ENCODE measurements around the gene SERP2.
"Not testable (repeated sequence)": the region's sequence is repeated elsewhere in the genome, so short reads cannot be mapped to it uniquely, and the experiment has no call there.

The SERP2 gene

DNA sequence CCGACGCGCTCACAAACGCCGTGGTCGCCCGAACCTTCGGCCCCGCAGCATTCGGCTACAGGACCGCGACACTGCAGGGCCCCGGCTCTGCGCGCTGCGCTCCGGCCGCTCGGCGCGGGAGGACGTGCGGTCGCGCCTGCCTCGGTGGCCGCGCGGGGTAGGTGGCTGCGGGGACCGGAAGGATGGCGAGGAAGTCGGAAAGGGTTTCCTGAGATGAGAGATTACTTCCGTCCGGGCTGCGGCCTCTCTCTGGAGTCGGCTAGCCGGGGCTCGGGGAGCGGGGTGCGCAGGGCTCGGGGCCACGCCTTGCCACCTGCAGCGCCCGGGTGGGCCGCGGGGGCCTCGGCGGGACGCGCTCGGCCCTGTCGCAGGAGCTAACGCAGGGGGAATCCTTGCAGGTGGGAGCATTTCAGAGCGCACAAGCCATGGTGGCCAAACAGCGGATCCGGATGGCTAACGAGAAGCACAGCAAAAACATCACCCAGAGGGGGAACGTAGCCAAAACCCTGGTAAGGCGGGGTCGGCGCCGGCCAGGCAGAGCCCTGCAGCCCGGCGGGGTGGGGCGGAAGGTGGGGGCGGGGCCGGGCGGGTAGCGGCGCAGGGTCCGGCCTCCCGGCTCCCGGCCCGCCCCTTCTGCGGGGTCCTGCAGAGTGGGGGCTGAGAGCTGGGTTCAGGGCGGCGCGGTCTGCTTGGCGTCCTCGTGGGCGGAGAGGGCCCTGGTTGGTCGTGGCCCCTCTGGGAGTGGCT lies at the start of gene SERP2:
Gene SERP2 (plus strand): TSS at position 224 of the 747 bp plus-strand sequence. CDS start 202 bp downstream, at position 426.
- FAIRE-seq, result no peak
- DNase-seq (ENCODE audit: extremely low spot score, insufficient read length, low read depth), result no peak

DNA sequence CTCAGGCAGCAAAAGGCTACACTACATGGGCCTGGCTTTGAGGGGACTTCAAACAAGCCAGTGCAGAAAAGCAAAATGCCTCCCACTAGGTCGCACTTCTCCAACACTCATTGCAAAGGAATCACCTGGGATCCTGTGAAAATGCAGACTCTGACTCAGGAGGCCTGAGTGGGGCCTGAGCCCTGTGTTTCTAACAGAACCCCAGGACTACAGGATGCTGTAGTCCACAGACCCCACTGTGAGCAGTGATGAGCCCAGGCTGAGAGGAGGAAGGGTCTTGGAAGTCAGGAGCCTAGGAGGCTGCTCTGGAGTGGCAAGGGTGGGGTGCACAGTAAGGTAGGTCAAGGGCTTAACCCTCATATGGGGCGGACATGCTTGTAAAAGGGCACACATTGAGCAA lies 46.7 kb upstream of the SERP2 start:
- DNase-seq (ENCODE audit: extremely low spot score, insufficient read length, low read depth), result no peak
- no peak for FAIRE-seq

DNA sequence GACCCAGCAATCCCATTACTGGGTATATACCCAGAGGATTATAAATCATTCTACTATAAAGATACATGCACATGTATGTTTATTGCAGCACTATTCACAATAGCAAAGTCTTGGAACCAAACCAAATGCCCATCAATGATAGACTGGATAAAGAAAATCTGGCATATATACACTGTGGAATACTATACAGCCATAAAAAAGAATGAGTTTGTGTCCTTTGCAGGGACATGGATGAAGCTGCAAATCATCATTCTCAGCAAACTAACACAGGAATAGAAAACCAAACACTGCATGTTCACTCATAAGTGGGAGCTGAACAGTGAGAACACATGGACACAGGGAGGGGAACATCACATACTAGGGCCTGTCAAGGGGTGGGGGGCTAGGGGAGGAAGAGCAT lies 44.6 kb upstream of the SERP2 start:
- DNase-seq (ENCODE audit: extremely low spot score, insufficient read length, low read depth); FAIRE-seq: not testable (repeated sequence)

DNA sequence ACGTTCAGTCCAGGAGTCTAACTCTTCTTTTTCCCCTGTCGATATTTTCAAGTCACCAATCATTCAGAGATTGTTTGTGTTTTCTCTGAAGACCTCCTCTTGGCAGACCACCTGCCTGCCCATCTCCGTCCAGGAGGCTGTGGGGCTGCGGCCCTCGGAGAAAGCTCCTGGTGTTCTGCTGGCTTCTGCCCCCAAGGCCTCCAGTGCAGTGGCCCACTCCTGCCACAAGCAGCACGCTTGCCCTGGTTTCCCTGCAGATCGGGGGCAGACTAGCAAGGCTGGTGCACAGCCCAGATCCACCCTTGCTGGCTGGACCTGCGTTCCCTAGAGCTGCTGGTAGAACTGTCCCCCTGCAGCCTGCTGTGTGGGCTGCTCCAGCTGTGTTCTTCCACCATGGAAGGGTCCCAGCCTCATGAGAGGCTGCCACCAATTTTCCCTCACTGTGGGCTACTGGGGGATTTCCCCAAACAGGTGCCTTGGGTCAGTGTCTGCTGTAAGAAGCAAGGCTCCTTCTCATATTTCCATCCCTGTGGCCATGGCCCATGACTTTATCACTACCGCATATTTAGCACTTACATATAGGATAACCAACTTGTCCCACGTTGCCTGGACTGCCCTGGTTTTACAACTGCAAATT lies 43.6 kb upstream of the SERP2 start:
- DNase-seq (ENCODE audit: extremely low spot score, insufficient read length, low read depth), result no peak
- FAIRE-seq, result no peak

DNA sequence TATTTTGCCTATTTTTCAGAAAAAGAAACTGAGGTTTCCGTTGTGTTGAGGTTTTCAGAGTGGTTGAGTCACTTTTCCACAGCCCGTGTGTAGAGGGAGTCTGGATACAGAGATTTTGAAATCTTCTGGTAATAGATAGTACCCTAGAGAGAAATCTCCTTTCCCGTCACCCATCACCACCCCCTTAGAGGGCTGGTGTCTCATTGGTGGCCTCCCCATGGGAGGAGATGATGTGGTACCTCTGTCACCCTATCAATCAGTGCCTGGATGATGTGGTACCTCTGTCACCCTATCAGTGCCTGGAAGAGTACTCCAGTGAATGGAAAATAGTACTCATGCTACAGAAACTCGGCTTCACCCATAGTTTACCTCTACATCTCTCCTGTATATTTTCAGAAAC lies 42.2 kb upstream of the SERP2 start:
- FAIRE-seq, result no peak
- no peak for DNase-seq (ENCODE audit: extremely low spot score, insufficient read length, low read depth)

DNA sequence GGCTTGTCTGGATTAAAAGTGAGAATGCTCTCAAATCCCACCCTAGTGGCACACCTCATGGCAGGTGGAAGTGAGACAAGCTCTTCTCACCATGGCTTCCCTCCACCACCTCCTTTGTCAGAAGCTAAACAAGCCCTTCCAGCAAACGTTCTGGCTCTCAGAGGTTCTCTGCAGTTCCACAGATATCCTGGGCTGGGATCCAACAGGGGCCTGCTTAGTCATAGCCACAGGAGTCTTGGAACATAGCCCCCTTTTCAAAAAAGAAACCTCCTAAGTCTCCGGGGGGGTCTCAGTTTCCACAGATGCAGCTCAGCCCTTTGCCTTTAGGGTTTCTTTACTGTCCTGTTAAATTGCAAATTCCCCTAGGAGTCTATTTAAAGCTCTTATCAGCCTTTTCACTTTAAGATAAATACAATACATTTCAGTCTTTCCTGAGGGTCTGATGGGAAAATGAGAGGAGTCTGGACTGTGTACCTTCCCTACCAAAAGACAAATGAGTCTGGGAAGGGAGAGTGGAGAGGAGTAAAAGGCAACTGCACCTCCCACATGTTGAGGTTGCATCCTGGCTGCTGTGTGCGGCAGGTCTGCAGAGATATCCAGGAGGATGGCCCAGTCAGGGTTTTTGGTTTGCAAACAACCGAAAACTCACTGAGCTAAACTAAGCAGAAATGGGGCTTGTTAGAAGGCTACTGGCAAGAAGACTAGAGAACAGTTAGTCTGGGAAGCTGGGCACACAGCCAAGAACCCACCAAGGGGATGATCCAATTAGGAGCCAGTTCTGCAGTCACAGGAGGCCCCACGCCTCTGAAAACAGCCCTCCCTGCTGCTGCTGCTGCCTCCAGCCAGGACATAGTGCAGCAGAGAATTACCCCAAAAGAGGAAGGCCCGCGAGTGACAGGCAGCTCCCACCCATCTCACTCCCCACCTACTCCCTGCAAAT lies 41.4 kb upstream of the SERP2 start:
- no peak for DNase-seq (ENCODE audit: extremely low spot score, insufficient read length, low read depth)
- no peak for FAIRE-seq

DNA sequence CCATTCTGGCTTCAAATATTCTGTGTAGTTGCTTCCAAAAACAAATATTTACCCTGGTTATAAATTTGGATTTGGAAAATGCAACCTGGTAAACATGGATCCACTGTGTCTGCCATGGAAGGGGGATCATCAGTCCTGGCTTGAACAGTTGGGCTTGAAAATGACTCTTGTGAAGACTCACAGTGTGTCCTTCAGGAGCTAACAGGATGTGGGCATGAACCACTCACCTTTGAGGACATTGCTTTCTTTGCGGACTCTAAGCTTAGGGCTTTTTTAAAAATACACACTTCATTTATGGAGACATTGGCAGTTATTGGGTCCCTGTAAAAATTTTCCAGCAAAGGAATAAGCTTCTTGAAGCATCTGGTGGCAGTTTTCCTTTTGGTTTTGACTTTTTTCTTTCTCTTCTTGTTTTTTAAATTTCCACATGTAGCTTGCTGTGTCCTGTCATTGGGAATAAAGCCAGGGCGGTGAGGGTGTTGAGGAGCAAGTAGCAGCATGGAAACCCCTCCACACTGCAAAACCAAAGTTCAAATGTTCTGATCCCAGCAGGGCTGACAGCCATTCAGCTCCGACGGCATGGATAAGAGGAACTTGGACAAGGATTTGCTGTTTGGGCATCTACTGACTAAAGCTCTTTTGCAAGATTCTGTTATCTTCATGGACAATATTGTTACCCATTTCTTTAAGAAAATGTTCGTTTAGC lies 39.5 kb upstream of the SERP2 start:
- DNase-seq (ENCODE audit: extremely low spot score, insufficient read length, low read depth) (no peak), FAIRE-seq (no peak)

DNA sequence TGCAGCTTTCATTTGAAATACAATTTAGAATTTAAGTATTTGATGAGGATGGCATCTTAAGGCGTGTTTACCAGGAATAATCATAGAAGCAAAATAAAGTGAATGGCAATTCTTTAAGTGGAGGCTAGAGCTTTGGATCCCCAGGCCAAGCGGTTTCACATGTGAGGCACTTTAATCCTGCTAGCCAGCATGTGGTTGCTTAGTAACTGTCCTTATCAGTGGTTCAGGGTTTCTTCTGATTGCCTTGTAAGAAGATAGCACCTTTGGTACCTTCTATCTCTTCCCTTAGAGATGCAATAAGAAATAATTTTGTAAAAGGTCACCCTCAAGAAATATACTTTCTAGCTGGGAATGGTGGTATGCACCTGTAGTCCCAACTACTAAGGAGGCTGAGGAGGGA lies 38.9 kb upstream of the SERP2 start:
- FAIRE-seq (no peak), DNase-seq (ENCODE audit: extremely low spot score, insufficient read length, low read depth) (no peak)

DNA sequence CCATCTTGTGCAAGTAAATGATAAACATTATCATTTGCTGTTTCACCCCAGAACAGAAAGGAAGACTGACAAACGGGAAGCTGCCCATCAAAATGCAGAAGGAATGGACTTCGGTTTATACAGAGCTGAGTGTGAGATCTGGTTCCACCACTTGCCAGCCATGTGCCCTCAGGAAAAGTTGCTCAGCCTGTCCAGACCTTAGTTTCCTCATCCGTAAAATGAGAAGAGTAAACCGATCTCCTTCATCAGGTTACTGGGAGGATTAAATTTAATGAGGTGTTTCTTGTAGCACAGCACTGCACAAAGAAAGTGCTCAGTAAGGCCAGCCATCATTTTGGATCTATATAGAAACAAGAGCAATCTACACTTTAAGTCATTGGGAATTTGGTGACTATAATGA lies 36.7 kb upstream of the SERP2 start:
- DNase-seq (ENCODE audit: extremely low spot score, insufficient read length, low read depth) (no peak), FAIRE-seq (no peak)

DNA sequence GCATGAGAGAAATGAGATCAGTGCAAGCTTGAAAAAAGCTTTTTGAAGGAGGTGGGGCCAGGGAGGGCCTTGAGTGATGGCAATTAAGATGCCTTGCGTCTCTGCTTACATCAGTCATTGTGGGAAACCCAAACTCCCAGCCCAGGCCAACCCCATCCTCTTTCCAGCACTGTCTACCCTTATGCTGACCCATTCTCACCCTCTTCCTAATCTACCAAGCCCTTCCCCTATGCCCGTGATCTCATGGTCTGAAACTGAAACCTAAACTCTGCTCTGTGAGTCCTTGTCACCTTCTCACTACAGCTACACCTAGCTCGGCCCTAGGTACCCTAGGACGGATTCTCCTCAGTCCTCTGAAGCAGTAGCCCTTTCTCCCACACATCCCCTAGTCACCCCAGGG lies 36.0 kb upstream of the SERP2 start:
- DNase-seq (ENCODE audit: extremely low spot score, insufficient read length, low read depth), result no peak
- no peak for FAIRE-seq

DNA sequence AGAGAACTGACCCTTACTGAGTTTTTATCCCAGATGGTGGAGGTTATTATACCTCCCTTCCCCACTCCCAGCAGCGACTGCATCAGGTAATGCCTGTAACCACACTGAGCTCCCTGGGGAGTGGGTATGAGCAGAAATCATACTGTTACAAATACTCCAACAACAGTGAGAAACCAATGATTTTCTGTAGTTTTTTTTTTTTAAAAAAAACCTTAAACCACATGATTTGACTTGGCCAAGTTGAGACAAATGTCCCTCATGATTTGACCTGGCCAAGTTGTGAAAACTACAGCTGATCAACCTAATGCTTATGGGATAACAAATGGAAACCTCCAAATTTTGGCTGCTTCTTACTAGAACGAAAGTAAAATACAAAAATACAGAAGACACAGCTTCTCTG lies 33.1 kb upstream of the SERP2 start:
- no peak for FAIRE-seq
- no peak for DNase-seq (ENCODE audit: extremely low spot score, insufficient read length, low read depth)

DNA sequence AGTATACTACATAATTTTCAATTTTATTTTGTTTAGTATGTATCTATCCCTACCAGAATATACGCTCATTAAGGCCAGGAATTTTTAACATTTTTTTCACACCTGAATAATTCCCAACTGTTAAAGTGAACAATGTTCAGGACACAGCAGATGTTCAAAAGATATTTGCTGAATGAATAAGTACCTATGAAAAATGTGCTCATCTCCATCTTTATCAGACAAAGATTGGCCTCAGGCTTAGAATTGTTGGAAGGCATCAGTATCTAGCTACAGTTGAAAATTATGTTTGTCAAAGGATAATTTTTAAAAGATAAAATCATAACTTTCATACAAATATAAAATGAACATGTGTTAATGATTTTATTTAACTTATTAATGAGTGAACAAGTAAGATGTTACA lies 30.9 kb upstream of the SERP2 start:
- FAIRE-seq (no peak), DNase-seq (ENCODE audit: extremely low spot score, insufficient read length, low read depth) (no peak)

DNA sequence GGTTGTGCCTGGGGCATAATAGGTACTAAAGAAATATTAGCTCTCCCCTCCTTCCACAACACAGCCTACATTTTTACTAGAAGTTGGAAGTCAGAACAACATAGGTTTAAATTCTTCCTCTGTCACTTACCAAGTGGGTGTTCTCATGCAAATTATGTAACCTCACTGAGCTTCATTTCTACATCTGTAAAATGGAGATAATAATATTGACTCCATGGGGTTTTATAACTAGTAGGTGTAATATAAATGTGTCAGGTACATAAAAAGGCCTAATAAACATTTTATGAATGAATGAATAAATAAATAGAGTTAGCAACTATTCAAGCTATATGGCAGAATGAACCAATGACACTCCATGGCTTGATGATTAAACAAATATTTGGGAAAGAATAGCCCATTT lies 27.1 kb upstream of the SERP2 start:
- no peak for FAIRE-seq

DNA sequence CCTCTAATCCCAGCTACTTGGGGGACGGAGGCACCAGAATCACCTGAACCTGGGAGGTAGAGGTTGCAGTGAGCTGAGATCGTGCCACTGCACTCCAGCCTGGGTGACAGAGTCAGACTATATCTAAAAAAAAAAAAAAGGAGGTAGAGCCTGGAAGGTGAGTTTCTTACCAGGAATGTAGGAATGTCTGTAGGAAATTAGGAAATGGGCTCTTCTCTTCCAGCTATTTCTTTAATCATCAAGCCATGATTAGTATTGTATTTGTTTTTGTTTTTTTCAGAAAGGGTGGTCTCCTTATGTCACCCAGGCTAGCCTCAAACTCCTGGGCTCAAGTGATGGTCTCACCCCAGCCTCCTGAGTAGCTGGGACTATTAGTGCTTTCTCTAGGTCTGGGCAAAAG lies 26.3 kb upstream of the SERP2 start:
- DNase-seq (ENCODE audit: extremely low spot score, insufficient read length, low read depth) (no peak), FAIRE-seq (no peak)

More for the DNA sequence above, 27.1 kb upstream of the SERP2 start:
- DNase-seq (ENCODE audit: extremely low spot score, insufficient read length, low read depth), result no peak

DNA sequence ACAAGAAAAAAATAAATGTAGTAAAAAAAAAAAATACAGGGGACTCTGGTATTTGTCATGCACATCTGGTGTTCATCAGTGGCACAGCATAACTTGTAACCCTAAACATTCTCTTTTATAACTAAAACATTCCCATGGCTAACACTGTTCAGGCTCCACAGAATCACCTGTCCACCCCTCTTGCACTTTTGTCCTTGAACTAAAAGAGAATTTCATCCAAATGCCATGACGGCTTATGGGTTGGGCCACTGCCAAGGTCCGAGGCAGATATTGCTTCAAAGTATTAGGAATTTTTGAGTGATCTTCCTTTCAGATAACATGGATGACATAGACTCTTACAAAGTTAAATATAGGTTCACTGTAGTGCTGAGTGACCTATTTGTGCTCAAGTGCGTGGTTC lies 25.7 kb upstream of the SERP2 start:
- no peak for DNase-seq (ENCODE audit: extremely low spot score, insufficient read length, low read depth)
- no peak for FAIRE-seq

DNA sequence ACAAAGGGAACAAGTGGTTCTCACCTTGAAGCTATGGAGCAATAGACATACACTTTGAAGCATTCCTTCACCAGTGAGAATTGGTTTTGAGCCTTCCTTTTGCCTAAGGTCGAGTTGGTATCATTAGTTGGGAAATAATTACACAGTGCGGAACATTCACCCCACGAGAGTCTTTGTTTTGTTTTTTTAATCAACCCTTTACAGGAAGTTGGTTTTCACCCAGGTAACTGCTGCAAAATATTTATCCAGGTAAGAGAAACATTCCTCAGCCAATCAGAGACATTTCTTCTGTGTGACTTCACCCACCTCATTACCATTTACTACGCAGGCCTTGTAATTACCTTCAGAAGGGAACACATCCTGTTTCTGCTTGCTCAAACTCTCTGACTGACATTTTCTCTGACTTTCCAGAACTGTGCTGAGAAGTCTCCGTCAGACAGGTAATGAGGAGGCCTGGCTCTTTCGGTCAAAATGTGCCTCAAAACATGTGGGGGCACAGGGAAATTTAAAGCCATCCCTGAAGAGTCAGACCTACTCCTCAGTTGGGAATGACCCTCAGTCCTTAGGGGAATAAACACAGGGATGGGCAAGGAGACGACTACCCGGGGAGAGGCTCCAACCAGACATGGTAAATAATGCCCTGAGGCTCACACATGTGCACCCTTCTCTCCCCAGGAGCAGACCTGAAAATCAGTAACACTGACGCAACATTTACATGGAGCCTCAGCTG lies 22.7 kb upstream of the SERP2 start:
- no peak for FAIRE-seq
- DNase-seq (ENCODE audit: extremely low spot score, insufficient read length, low read depth), result no peak

DNA sequence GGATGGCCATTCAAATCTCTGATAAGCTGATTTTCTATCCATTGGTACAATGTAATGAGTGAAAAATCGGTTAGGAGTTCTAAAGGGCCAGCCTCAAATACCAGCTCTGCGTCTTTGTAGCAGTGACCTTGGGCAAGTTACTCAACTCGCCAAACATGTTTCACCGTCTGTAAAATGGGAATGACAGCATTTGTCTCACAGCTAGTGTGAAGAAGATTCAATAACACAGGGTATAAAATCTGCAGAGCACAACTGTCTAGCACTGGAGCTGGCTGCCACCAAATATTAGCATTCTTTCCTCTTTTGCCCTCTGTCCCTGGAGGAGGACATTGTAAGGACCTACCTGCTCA lies 22.1 kb upstream of the SERP2 start:
- FAIRE-seq (no peak), DNase-seq (ENCODE audit: extremely low spot score, insufficient read length, low read depth) (no peak)

DNA sequence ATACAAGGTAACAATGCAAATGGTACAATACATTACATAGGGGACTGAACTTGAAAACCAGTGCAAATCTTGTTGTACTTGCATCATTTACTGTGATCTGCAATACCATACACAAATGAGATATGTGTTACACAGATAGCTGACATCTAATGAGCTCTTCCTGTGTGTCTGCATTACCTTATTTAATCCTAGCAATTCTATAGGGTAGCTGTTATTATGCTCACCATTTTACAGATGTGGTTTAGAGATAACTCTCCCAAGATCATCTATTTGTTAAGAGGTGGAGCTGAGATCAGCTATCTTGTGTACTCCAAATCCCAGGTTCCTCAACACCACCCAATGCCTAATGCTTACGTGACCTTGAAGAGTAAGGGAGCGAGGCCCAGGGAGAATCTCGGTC lies 21.4 kb upstream of the SERP2 start:
- FAIRE-seq (no peak), DNase-seq (ENCODE audit: extremely low spot score, insufficient read length, low read depth) (no peak)

DNA sequence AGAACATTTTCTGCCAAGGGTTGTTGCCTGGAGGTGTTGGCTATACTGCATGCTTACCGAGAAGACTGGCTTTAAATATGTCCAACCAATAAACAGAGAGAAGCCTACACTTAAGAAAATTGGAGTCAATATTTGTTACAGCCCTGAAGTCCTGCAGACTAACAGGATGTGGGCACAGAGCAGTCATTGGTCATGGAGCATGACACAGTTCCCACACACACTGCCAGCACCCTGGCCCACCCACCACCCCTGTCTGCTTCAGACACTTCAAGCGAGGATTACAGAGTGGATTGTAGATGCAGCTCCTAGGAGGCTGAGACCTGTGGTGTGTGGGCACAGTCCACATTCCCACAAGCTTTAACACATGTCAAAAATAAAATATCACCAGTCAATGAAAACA lies 21.0 kb upstream of the SERP2 start:
- no peak for FAIRE-seq
- no peak for DNase-seq (ENCODE audit: extremely low spot score, insufficient read length, low read depth)

DNA sequence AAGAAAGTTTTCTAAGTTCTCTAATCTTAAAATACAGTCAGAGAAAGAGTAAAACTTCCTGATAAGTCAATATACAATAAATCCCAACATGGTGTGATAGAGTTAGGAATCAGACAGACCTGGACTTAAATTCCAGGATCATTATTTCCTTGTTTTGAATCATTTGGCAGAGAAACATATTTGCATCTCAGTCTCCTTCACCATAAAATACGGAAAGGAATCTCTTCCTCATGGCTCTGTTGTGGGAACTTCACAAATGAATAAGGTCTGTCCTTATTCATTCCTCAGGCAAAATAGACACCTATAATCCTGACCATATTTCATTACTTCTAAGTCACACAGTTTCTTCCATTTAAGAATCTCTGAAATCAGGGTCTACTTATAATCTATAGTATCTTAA lies 19.3 kb upstream of the SERP2 start:
- FAIRE-seq, result no peak
- no peak for DNase-seq (ENCODE audit: extremely low spot score, insufficient read length, low read depth)

All from GM18507 (cell line).